K562 (cell line): ENCODE data around the gene CHSY1. TPM values are rescaled to one million over a fixed set of nuclear protein-coding genes. Genes with fewer than 3 reads are reported as not detected.

Experiments used
- ATAC-seq: fragments of 200-7000 bp; cut with Tn5 transposase; 3 replicates; pipeline ENCODE4 v1.9.1; 2020; ENCODE audit warnings: moderate library complexity
- BruUV-seq: library from RNA; stranded (reverse); fragments of 400-500 nt; replicated peaks from 2 replicates; lab custom pipeline; 2021; lab: Mats Ljungman, UMichigan
- CTCF ChIA-PET: fragments of 300-600 bp; formaldehyde crosslinking; extraction: SDS; loops from one replicate; lab custom pipeline; 2021; ENCODE audit warnings: low intra/inter-chr PET ratio; lab: Yijun Ruan, JAX
- POLR2A ChIA-PET: fragments of 300-600, 350-650 bp; sonication (Branson Sonifier 250); formaldehyde crosslinking; extraction: SDS; loops from one replicate; lab custom pipeline; 2021; ENCODE audit warnings: antibody characterized with exemption, inconsistent platforms; lab: Yijun Ruan, JAX
- DNase-seq, 4 experiments: peaks; one replicate each; pipeline versions ENCODE4 v3.0.0 to v3.0.0-alpha.2; 2011 to 2018; ENCODE audit warnings: low spot score in 3 of 4, mixed read lengths in 3 of 4; ENCODE audit errors: extremely low read depth in 1 of 4
- FAIRE-seq: peaks from 2 replicates; lab custom pipeline; 2011; peaks lifted over from hg19 to GRCh38; lab: Jason Lieb, UNC
- H2AFZ ChIP-seq: 2 replicates; pipeline ENCODE4 v1.6.0; 2011; ENCODE audit warnings: low read depth, low read length, control low read depth, inconsistent platforms
- H3K27ac ChIP-seq: fragments of 200-600 bp; 3 replicates; pipeline ENCODE4 v1.8.0; 2011; ENCODE audit warnings: low read depth, mild to moderate bottlenecking, control low read depth, inconsistent platforms, low read length, moderate library complexity, mixed read lengths; ENCODE audit errors: extremely low read depth
- H3K27me3 ChIP-seq, 2 experiments: fragments of 300-600 bp in 1 of 2; 2 replicates in 1 of 2; 3 replicates in 1 of 2; pipeline versions ENCODE4 v1.6.0 to v1.8.0; 2011; ENCODE audit warnings: inconsistent platforms in 2 of 2, low read length in 2 of 2, mild to moderate bottlenecking in 1 of 2, mixed read lengths in 1 of 2, moderate library complexity in 1 of 2; ENCODE audit not compliant: control insufficient read depth in 2 of 2, insufficient read depth in 2 of 2
- H3K36me3 ChIP-seq: fragments of 300-600 bp; 3 replicates; pipeline ENCODE4 v1.8.0; 2011; ENCODE audit warnings: mild to moderate bottlenecking, low read length, inconsistent platforms; ENCODE audit not compliant: control insufficient read depth, insufficient read depth
- H3K4me1 ChIP-seq, 2 experiments: fragments of 200-600 bp in 1 of 2; replicated peaks in 1 of 2; 2 replicates in 1 of 2; 3 replicates in 1 of 2; pipeline versions ENCODE4 v1.5.1 to v1.8.0; 2011; ENCODE audit warnings: inconsistent platforms in 2 of 2, low read length in 2 of 2, mild to moderate bottlenecking in 1 of 2, mixed read lengths in 1 of 2, moderate library complexity in 1 of 2; ENCODE audit not compliant: control insufficient read depth in 2 of 2, insufficient read depth in 2 of 2
- H3K4me2 ChIP-seq: 2 replicates; pipeline ENCODE4 v1.6.1; 2011; ENCODE audit warnings: low read length, control low read depth, inconsistent platforms, mixed read lengths; ENCODE audit not compliant: insufficient read depth
- H3K4me3 ChIP-seq: fragments of 200-600 bp; sonication (generic), shearing (Covaris generic); 2 replicates; pipeline ENCODE4 v1.5.1; 2016; ENCODE audit warnings: control low read depth, inconsistent platforms
- H3K79me2 ChIP-seq: fragments of 200-600 bp; 3 replicates; pipeline ENCODE4 v1.8.0; 2011; ENCODE audit warnings: low read length, inconsistent platforms; ENCODE audit not compliant: control insufficient read depth, insufficient read depth
- H3K9ac ChIP-seq, 2 experiments: 2 replicates each; pipeline versions ENCODE4 v1.6.0 to v1.6.1; 2011; ENCODE audit warnings: low read depth in 2 of 2, low read length in 2 of 2, control low read depth in 1 of 2, inconsistent platforms in 1 of 2, mild to moderate bottlenecking in 1 of 2, mixed read lengths in 1 of 2; ENCODE audit not compliant: insufficient read depth in 1 of 2
- H3K9me1 ChIP-seq: one replicate; pipeline ENCODE4 v1.6.0; 2011; ENCODE audit warnings: inconsistent platforms, mild to moderate bottlenecking, low read length, moderate library complexity; ENCODE audit not compliant: control insufficient read depth, insufficient read depth
- H3K9me3 ChIP-seq: replicated peaks from 2 replicates; pipeline ENCODE4 v1.5.1; 2011; ENCODE audit warnings: low read depth, low read length, inconsistent platforms; ENCODE audit not compliant: control insufficient read depth, insufficient read depth
- H4K20me1 ChIP-seq: replicated peaks from 2 replicates; pipeline ENCODE4 v1.6.1; 2011; ENCODE audit warnings: low read length, inconsistent platforms, mixed read lengths; ENCODE audit not compliant: control insufficient read depth, insufficient read depth
- KDM1A ChIP-seq, 2 experiments: fragments of 450-650 bp; IDR thresholded peaks; 2 replicates each; pipeline ENCODE4 v1.6.1; 2016; ENCODE audit warnings: mild to moderate bottlenecking in 2 of 2
- LEF1 ChIP-seq: fragments of 450-650 bp; IDR thresholded peaks from 2 replicates; pipeline ENCODE4 v1.6.1; 2016; ENCODE audit warnings: mild to moderate bottlenecking
- MEIS2 ChIP-seq: fragments of 450-650 bp; IDR thresholded peaks from 2 replicates; pipeline ENCODE4 v1.6.1; 2014; ENCODE audit warnings: mild to moderate bottlenecking; ENCODE audit not compliant: partially characterized antibody
- MYNN ChIP-seq, 2 experiments: sonication (generic); formaldehyde crosslinking in 1 of 2; IDR thresholded peaks; 2 replicates each; pipeline versions ENCODE4 v1.5.0 to v1.6.1; 2016 to 2020; ENCODE audit warnings: antibody characterized with exemption in 1 of 2, missing genetic modification reagents in 1 of 2
- NCOR1 ChIP-seq: fragments of 450-650 bp; IDR thresholded peaks from 2 replicates; pipeline ENCODE4 v1.6.1; 2016; ENCODE audit warnings: mild to moderate bottlenecking, moderate library complexity
- NR3C1 ChIP-seq: sonication (generic); formaldehyde crosslinking; IDR thresholded peaks from 2 replicates; pipeline ENCODE4 v1.8.1; 2022; ENCODE audit warnings: missing genetic modification reagents
- RFX7 ChIP-seq: fragments of 250-450 bp; sonication (Bioruptor Pico); IDR thresholded peaks from 2 replicates; pipeline ENCODE4 v1.5.1; 2021; ENCODE audit warnings: mild to moderate bottlenecking
- SMAD1 ChIP-seq: fragments of 150-350 bp; IDR thresholded peaks from 2 replicates; pipeline ENCODE4 v1.6.1; 2014; ENCODE audit warnings: low read length, low read depth; ENCODE audit not compliant: partially characterized antibody
- TAF15 ChIP-seq: fragments of 200-400 bp; formaldehyde crosslinking; IDR thresholded peaks from 2 replicates; pipeline ENCODE4 v1.6.1; 2017; ENCODE audit warnings: mild to moderate bottlenecking, low read depth, low read length, moderate library complexity
- YY1 ChIP-seq, 3 experiments: IDR thresholded peaks; 2 replicates each; pipeline ENCODE4 v1.6.1; 2011; ENCODE audit warnings: low read length in 2 of 3, mild to moderate bottlenecking in 2 of 3, moderate library complexity in 2 of 3, borderline replicate concordance in 1 of 3, control low read depth in 1 of 3, low read depth in 1 of 3; ENCODE audit not compliant: insufficient read depth in 3 of 3, insufficient replicate concordance in 2 of 3, control insufficient read depth in 1 of 3, insufficient read length in 1 of 3; ENCODE audit errors: extremely low read depth in 1 of 3
- ZNF311 ChIP-seq: fragments of 250-450 bp; sonication (Bioruptor Pico); IDR thresholded peaks from 2 replicates; pipeline ENCODE4 v1.4.0; 2020; ENCODE audit warnings: mild to moderate bottlenecking, moderate library complexity
- ZSCAN29 ChIP-seq: fragments of 450-650 bp; IDR thresholded peaks from 2 replicates; pipeline ENCODE4 v1.6.1; 2017
- WGBS: fragments of 100-300 bp; shearing (Covaris generic); methylation state at CpG from one replicate; pipeline ENCODE4 v1.1.6; 2016; ENCODE audit warnings: low coverage, mixed read lengths; ENCODE audit not compliant: insufficient coverage; ENCODE audit errors: missing lambda C conversion rate; 5-methylcytosine and 5-hydroxymethylcytosine counted together
- in situ Hi-C: fragments of 300-500 bp; cut with MboI; formaldehyde crosslinking; loops from 4 replicates; pipeline ENCODE4 v1.15.0; 2018; ENCODE audit warnings: inconsistent platforms, mixed read lengths
- intact Hi-C: fragments of 100-400 bp; cut with micrococcal nuclease; formaldehyde crosslinking; loops from 2 replicates; pipeline ENCODE4 v1.14.2; 2022
- polyA plus RNA-seq, 8 experiments: library from polyadenylated mRNA; depleted of rRNA in 4 of 8; stranded (reverse) in 5 of 8; unstranded in 3 of 8; fragments of >200 nt; fragmentation: Nextera tagmentation in 2 of 8; fragmentation: Illumina TruSeq in 1 of 8; extraction: Ambion mirVana in 2 of 8; extraction: Trizol in 1 of 8; gene quantifications; 2 replicates each; pipeline versions ENCODE4 v1.2.1 to v1.2.3, GENCODE V29; 2011 to 2014; ENCODE audit warnings: inconsistent platforms in 1 of 8, missing spikeins in 1 of 8
- total RNA-seq, 7 experiments: library from RNA; depleted of rRNA in 6 of 7; stranded (reverse); fragments of >200 nt in 6 of 7; fragmentation: Illumina TruSeq in 2 of 7; extraction: Trizol in 2 of 7; gene quantifications; 2 replicates each; pipeline versions ENCODE4 v1.2.1 to v1.2.3, GENCODE V29; 2011 to 2021; ENCODE audit warnings: low replicate concordance in 1 of 7
- TF ChIP-seq, protein P1 (sequence below): sonication (generic); formaldehyde crosslinking; IDR thresholded peaks from 2 replicates; pipeline ENCODE4 v1.8.0; 2022; ENCODE audit warnings: missing genetic modification reagents, mild to moderate bottlenecking, moderate library complexity, borderline replicate concordance
- TF ChIP-seq, protein P2 (sequence below), 2 experiments: fragments of 450-650 bp; IDR thresholded peaks; 2 replicates each; pipeline ENCODE4 v1.6.1; 2018; ENCODE audit warnings: mild to moderate bottlenecking in 2 of 2, low read depth in 1 of 2; ENCODE audit not compliant: partially characterized antibody in 2 of 2
- TF ChIP-seq, protein P3 (sequence below): fragments of 450-650 bp; IDR thresholded peaks from 2 replicates; pipeline ENCODE4 v1.6.1; 2016

The CHSY1 gene
- total and polyA plus RNA-seq, 9 of the 15 experiments (the other 6 are each of a cell fraction or from before 2014, with no cell fraction given): 7.0 to 16.4 (median 13.4) TPM

DNA sequence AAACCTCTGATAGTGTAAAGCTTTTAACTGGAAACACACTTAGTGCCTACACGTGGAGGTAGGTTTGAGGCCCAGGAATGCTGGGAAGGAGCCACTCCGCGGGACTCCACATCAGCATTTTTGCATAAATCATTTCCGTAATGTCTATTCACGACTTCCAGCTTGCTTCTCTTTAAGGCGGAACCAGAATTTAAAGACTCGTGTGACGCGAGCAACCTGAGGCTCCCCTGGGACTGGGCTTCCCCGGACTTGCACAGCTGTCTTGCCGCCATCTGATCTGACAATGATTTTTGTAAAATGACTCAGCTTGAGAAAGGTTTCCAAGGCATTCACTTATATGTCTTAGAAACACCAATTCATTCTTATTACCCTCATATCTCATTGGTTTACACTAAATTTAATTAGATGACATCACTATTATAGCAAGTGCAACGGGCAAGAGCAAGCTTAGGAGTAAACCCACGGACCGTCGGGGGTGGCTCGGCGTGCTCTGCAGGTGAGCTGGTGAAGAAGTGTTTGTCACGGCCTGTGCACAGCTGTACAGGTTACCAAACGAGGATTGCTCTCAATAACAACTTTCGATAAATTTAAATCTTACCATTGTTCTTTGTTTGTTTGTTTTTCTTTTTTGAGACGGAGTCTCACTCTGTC lies 95.2 kb downstream of the CHSY1 start:
- in situ Hi-C loops: no loop called here
- BruUV-seq: no TSS peak
- Histone ChIP-seq H3K4me3 (no peak overlapping the region), H3K9me1 (no peaks in the 10 kb centered on the region), H3K4me1 (peaks cover 3 to 10% of the 10 kb centered on the region in 2 experiments; a peak in 3 of 5 replicates), H3K9me3 (no peaks in the 10 kb centered on the region), H2AFZ (no peak overlapping the region), H3K36me3 (no peaks in the 10 kb centered on the region), H3K79me2 (no peaks in the 10 kb centered on the region), H3K27me3 (no peaks in the 10 kb centered on the region), H4K20me1 (no peaks in the 10 kb centered on the region), H3K9ac (no peak overlapping the region), H3K27ac (no peak overlapping the region), H3K4me2 (no peak overlapping the region)
- ChIA-PET CTCF (no interaction called here), POLR2A (interaction anchor here (0.6 to 0.8 kb wide), 2 partner anchors 12 to 33 kb away, joined by 3 read pairs; no protein-coding TSS in a partner anchor)
- DNase-seq (peak in 1 of 4 experiments; percentile 30), ATAC-seq (peak; percentile 18; the same call in 1 of the 3 replicates), FAIRE-seq (no peak)
- intact Hi-C loops: no loop called here
- 36% methylated on average over 20 of the region's 21 CpGs for WGBS
- TF ChIP-seq ZSCAN29 (no peak), SMAD1 (no peak), YY1 (IDR thresholded peaks at IDR 0.05; ENCODE audit: borderline replicate concordance in 1 of 3, control insufficient read depth in 1 of 3, extremely low read depth in 1 of 3, insufficient read depth in 3 of 3, insufficient read length in 1 of 3, insufficient replicate concordance in 2 of 3, low read depth in 1 of 3, low read length in 2 of 3) (no peak), KDM1A (IDR thresholded peaks at IDR 0.05) (no peak), MEIS2 (peak; percentile 21), RFX7 (no peak), LEF1 (no peak), ZNF311 (no peak), NR3C1 (no peak), MYNN (IDR thresholded peaks at IDR 0.05) (no peak), MYNN (CRISPR knock-in tag; IDR thresholded peaks at IDR 0.05) (no peak), TAF15 (no peak), NCOR1 (no peak)
- TF ChIP-seq, protein P1, sequence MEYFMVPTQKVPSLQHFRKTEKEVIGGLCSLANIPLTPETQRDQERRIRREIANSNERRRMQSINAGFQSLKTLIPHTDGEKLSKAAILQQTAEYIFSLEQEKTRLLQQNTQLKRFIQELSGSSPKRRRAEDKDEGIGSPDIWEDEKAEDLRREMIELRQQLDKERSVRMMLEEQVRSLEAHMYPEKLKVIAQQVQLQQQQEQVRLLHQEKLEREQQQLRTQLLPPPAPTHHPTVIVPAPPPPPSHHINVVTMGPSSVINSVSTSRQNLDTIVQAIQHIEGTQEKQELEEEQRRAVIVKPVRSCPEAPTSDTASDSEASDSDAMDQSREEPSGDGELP (CRISPR knock-in tag): peak; percentile 66; the same call in 1 of the 2 replicates
- TF ChIP-seq, protein P2, sequence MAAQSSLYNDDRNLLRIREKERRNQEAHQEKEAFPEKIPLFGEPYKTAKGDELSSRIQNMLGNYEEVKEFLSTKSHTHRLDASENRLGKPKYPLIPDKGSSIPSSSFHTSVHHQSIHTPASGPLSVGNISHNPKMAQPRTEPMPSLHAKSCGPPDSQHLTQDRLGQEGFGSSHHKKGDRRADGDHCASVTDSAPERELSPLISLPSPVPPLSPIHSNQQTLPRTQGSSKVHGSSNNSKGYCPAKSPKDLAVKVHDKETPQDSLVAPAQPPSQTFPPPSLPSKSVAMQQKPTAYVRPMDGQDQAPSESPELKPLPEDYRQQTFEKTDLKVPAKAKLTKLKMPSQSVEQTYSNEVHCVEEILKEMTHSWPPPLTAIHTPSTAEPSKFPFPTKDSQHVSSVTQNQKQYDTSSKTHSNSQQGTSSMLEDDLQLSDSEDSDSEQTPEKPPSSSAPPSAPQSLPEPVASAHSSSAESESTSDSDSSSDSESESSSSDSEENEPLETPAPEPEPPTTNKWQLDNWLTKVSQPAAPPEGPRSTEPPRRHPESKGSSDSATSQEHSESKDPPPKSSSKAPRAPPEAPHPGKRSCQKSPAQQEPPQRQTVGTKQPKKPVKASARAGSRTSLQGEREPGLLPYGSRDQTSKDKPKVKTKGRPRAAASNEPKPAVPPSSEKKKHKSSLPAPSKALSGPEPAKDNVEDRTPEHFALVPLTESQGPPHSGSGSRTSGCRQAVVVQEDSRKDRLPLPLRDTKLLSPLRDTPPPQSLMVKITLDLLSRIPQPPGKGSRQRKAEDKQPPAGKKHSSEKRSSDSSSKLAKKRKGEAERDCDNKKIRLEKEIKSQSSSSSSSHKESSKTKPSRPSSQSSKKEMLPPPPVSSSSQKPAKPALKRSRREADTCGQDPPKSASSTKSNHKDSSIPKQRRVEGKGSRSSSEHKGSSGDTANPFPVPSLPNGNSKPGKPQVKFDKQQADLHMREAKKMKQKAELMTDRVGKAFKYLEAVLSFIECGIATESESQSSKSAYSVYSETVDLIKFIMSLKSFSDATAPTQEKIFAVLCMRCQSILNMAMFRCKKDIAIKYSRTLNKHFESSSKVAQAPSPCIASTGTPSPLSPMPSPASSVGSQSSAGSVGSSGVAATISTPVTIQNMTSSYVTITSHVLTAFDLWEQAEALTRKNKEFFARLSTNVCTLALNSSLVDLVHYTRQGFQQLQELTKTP (IDR thresholded peaks at IDR 0.05; ENCODE audit: low read depth in 1 of 2, partially characterized antibody in 2 of 2): no peak
- TF ChIP-seq, protein P3, sequence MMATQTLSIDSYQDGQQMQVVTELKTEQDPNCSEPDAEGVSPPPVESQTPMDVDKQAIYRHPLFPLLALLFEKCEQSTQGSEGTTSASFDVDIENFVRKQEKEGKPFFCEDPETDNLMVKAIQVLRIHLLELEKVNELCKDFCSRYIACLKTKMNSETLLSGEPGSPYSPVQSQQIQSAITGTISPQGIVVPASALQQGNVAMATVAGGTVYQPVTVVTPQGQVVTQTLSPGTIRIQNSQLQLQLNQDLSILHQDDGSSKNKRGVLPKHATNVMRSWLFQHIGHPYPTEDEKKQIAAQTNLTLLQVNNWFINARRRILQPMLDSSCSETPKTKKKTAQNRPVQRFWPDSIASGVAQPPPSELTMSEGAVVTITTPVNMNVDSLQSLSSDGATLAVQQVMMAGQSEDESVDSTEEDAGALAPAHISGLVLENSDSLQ: peak; percentile 22; the same call in 1 of the 2 replicates
